Tongue (tissue), 3 donors: ENCODE measurements around the gene OR6N1. TPM values are rescaled to one million over a fixed set of nuclear protein-coding genes. Genes with fewer than 3 reads are reported as not detected.

ENCODE experiments used
- DNase-seq: peaks from one replicate; pipeline ENCODE4 v3.0.0-alpha.2; 2015
- small RNA-seq: library from RNA; depleted of rRNA; stranded (forward); fragments of <200 nt; gene quantifications from one replicate; pipeline ENCODE3, GENCODE V24; 2014; ENCODE audit warnings: low replicate concordance
- total RNA-seq: library from RNA; depleted of rRNA; stranded (reverse); fragments of >200 nt; gene quantifications from one replicate; pipeline ENCODE4 v1.2.3, GENCODE V29; 2014

The OR6N1 gene
- total RNA-seq, 1 donor from 2014 or later: not detected

GRCh38 chr1:158752155-158752712 lies 19.8 kb downstream of the OR6N1 start:
- DNase-seq: no peak

DNA sequence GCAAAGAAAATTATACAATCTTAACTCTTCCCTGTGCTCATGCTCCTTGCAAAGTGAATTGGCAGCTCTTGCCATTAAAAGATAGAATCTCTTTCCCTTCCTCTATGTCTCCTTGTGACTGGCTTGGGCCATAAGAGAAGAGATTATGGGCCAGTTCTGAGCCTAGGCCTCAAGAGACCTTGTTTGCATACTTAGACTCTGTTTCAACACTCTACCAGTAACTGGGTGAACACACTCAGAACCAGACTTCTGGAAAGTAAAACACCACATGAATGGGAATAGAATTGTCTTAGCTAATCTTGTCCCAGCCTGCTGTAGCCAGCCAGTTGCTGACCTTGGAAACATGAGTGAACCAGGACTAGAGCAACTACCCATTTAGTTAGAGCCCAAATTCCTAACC lies 36.1 kb downstream of the OR6N1 start:
- DNase-seq: no peak

DNA sequence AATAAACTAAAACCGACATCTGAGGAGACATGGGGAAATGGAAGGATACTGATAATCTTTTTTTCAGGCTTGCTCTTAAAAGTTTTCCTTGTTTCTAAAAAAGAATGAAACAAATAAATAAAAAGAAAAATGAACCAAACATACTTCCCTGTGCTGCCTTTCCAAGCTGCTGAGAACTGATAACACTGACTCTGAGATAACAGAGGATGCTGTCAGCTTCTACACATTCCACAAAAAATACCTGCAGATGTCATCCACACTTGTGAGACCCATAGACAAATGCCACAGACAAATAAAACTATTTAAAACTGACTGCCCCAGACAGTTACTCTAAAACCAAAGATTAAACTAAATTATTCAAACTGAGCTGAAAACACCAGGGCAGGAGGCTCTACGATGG lies 39.5 kb downstream of the OR6N1 start:
- no peak for DNase-seq

GRCh38 chr1:158731707-158732106 lies 40.3 kb downstream of the OR6N1 start:
- DNase-seq: no peak

- no peak for DNase-seq
Observed at GRCh38 chr1:158730453-158730852, 41.5 kb downstream of the OR6N1 start.

DNA sequence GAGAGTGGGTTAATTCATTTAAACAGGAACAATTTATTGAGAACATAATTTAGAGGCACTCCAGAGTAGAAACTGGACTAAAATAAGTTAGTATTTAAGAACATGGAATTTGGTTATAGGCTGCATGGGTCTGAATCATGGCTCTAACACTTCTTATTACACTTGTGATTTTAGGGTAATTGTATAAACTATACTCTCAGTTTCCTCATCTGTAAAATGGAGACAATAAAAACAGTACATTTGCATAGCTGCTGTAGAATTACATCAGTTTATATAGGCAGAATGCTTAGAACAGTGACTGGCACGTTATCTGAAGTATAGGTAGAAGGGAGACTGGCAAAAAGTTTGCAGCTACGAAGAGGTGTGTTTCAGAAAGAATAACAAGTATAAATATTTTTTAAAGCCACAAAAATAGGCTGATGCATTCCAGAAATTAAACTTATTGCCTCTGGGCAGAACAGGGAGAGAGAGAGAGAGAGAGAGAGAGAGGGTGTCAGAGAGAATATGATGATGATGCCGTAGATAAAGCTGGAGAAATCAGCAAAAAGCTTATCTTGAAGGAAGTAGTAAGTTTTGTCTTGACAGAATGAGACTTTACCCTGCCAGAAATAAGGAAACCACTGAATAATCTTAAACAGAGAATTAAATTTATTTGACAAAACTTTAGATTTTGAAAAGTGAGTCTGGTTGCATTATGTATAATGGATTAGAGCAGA lies 43.3 kb downstream of the OR6N1 start:
- DNase-seq: no peak

GRCh38 chr1:158724442-158724841 lies 47.6 kb downstream of the OR6N1 start:
- DNase-seq: no peak

- no peak for DNase-seq
Observed at GRCh38 chr1:158720620-158721019, 51.4 kb downstream of the OR6N1 start, which contains the start of gene OR6K3. TSS of gene OR6K3 (minus strand) at chr1:158720720. CDS start at chr1:158718115, 2,605 bp downstream.

DNA sequence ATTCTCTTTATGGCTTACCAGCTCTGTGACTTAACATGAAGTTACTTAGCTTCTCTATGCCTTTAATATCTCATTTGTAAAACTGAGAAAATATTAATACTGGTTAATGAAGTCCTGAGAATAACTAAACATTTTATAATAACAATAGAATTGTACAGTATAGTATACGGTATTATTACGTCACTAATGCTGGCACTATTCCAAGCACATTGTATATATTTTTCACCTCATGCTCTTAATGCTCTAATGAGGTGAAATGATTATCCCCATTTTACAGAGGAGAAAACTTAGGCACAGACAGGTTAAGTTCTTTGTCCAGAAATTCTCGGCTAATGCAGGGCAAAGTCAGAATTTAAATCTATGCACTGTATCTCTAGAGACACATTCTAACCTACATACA lies 52.3 kb downstream of the OR6N1 start:
- DNase-seq: no peak

DNA sequence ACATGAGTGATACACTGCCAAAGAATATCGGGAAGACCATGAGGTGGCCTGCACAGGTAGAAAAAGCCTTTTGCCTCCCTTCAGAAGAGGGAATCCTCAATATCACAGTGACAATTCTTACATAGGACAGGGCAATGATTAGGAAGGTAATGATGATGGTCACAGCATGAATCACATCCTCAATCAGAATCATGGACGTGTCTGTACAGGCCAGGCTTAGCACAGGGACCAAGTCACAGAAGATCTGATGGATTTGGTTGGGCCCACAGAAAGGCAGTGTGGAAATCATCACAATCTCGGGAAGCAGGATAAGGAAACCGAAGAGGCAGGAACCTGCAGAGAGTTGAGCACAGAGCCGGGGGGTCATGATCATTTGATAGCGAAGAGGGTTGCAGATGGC lies 54.7 kb downstream of the OR6N1 start:
- no peak for DNase-seq

DNA sequence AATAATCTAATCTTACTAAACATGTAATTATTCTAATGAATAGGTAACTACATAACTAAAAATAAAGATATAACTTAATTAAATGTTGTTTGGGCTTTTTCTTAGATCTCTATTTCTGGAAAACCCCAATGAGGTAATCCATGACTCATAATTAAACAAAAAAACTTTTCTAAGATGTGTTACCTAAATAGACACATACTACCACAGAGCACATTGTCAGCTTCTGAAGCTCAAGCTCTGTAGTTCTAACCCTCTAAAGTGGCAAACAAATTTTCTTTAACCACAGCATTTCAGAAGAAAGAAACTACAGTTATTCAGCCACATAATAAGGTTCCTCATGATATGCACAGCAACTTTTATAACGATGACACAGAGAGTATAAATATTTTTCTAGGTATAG lies 55.7 kb downstream of the OR6N1 start:
- DNase-seq: no peak

DNA sequence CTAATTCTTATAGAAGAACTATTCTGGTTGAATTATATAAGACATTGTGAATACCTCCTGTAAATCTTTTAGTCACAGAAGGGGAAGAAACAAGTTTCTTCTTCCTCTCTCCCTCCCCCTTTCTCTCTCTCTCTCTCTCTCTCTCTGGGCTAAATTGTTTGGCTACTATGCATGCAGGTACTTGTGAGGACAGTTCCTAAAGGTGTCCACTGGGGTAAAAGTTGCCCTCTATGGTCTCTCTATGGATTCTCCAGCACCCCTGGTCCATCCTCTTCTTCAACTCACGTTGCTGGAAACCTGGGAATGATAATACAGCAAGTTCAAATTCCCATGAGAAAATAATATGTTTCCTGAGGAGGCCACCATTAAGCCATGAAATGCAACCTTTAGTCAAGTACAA lies 57.2 kb downstream of the OR6N1 start:
- DNase-seq: no peak

Small RNAs within 50 kb of the gene (small RNA-seq; reads per million reads assigned to genes)
- not detected for gene OR2AQ1P

Other genes with a start within 250 kb of the OR6N1 start
- gene OR6Y1, start 217.8 kb downstream of the OR6N1 start, total RNA-seq: not detected
- not detected for gene OR6P1, start 201.6 kb downstream of the OR6N1 start, total RNA-seq
- gene OR10X1, start 192.3 kb downstream of the OR6N1 start, total RNA-seq: not detected
- not detected for gene OR10Z1, start 166.9 kb downstream of the OR6N1 start, total RNA-seq
- 7.1 TPM for gene SPTA1, start 85.5 kb downstream of the OR6N1 start, total RNA-seq
- gene OR6K2, start 71.5 kb downstream of the OR6N1 start, total RNA-seq: not detected
- gene OR6K3, start 51.5 kb downstream of the OR6N1 start, total RNA-seq: not detected
- not detected for gene OR6K6, start 17.5 kb downstream of the OR6N1 start, total RNA-seq
- not detected for gene OR6N2, start 9.0 kb upstream of the OR6N1 start, total RNA-seq
- 5.9 TPM for gene MNDA, start 59.2 kb upstream of the OR6N1 start, total RNA-seq
- gene PYHIN1, start 159.4 kb upstream of the OR6N1 start, total RNA-seq: 0.21 TPM
- gene IFI16, start 237.7 kb upstream of the OR6N1 start, total RNA-seq: 45.0 TPM